Stimulated activated naive B cell treated with anti-CD40 and anti-IgM and Interleukin-4, amounts not matched to agents 10 μg/mL and 1 μg/mL and 100 μg/mL, for 72 hours (primary cell): ENCODE data around the gene NT5C1A.

ENCODE experiments used
- ATAC-seq, 2 donors: fragments of 150-1000 bp; cut with Tn5 transposase; replicated peaks; 2 replicates each; pipeline ENCODE4 v1.10.0; 2021; ENCODE audit warnings: moderate library complexity in 1 of 2
- DNase-seq: peaks from one replicate; pipeline ENCODE4 v3.0.0; 2021
- H3K27ac Mint-ChIP-seq: one replicate; pipeline ENCODE4 v1.8.0; 2022; ENCODE audit warnings: mild to moderate bottlenecking, mixed read lengths
- H3K27me3 Mint-ChIP-seq, 2 donors: one replicate each; pipeline ENCODE4 v1.8.0; 2022; ENCODE audit warnings: mixed read lengths in 2 of 2
- H3K36me3 Mint-ChIP-seq, 2 donors: one replicate each; pipeline ENCODE4 v1.8.0; 2022; ENCODE audit warnings: mixed read lengths in 2 of 2, mild to moderate bottlenecking in 1 of 2
- H3K4me1 Mint-ChIP-seq, 2 donors: one replicate each; pipeline ENCODE4 v1.8.0; 2022; ENCODE audit warnings: mixed read lengths in 2 of 2, mild to moderate bottlenecking in 1 of 2
- H3K4me3 Mint-ChIP-seq, 2 donors: one replicate each; pipeline ENCODE4 v1.8.0; 2022; ENCODE audit warnings: mild to moderate bottlenecking in 2 of 2, mixed read lengths in 2 of 2, moderate library complexity in 1 of 2
- H3K9me3 Mint-ChIP-seq, 2 donors: one replicate each; pipeline ENCODE4 v1.8.0; 2022; ENCODE audit warnings: mixed read lengths in 2 of 2, mild to moderate bottlenecking in 1 of 2

NT5C1A gene

DNA sequence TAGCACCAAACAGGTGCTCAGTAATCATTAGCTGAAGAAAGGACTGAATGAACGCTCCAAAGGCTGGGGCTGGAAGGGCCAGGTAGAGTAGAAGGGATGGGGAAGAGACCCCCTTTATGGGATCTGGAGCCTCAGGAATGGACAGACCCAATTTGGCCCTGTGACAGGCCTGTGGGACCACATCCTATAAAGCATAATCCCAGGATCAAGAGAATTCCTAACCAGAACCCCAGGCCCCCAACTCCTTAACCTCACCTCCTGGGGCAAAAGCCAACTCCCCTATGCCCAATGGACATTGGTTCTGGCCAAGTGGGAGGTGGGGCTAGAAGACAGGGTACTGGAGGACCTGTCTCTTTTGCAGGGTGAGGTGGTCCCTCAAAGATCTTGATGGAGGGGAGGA is 10.1 kb upstream of the NT5C1A start:
- no peak overlapping the region for H3K4me3 Mint-ChIP-seq
- ATAC-seq, result no peak

GRCh38 chr1:39681294-39681693 is 9.4 kb upstream of the NT5C1A start:
- peaks cover 3 to 5% of the 10 kb centered on the region in 2 donors for H3K36me3 Mint-ChIP-seq
- peaks cover 0 to 3% of the 10 kb centered on the region in 2 donors for H3K9me3 Mint-ChIP-seq
- peaks cover 3 to 8% of the 10 kb centered on the region in 2 donors for H3K4me1 Mint-ChIP-seq
- peaks cover 39 to 71% of the 10 kb centered on the region in 2 donors for H3K27me3 Mint-ChIP-seq
- no peak for ATAC-seq
- DNase-seq, result no peak
- H3K4me3 Mint-ChIP-seq, result no peak overlapping the region
- H3K27ac Mint-ChIP-seq, result no peak overlapping the region

More for the DNA sequence above, 10.1 kb upstream of the NT5C1A start:
- peaks cover 0 to 3% of the 10 kb centered on the region in 2 donors for H3K9me3 Mint-ChIP-seq
- H3K27ac Mint-ChIP-seq, result no peak overlapping the region
- peaks cover 3 to 5% of the 10 kb centered on the region in 2 donors for H3K36me3 Mint-ChIP-seq
- DNase-seq, result no peak
- H3K4me1 Mint-ChIP-seq, result peaks cover 3 to 8% of the 10 kb centered on the region in 2 donors
- peaks cover 45 to 79% of the 10 kb centered on the region in 2 donors for H3K27me3 Mint-ChIP-seq

DNA sequence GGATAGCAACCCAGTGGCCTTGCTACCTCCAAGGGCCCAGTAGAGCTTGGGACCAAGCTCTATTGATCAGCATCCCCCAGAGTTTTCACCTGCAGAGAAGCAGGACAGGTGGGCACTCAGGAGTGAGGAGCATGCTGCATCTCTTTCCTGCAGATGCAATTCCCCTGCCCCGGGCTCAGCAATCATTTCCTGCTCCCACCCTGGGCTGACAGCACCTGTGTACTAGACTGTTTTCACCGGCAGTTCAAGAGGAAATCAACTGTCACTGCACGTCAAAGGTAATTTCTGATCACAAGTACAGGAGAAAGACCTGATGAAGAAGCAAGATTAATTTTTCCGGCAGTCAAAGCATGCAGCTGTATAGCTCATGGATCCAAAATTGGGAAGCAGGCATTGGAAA is 8.8 kb upstream of the NT5C1A start:
- Mint-ChIP-seq H3K36me3 (peaks cover 3 to 5% of the 10 kb centered on the region in 2 donors), H3K27me3 (peaks cover 36 to 68% of the 10 kb centered on the region in 2 donors)

DNA sequence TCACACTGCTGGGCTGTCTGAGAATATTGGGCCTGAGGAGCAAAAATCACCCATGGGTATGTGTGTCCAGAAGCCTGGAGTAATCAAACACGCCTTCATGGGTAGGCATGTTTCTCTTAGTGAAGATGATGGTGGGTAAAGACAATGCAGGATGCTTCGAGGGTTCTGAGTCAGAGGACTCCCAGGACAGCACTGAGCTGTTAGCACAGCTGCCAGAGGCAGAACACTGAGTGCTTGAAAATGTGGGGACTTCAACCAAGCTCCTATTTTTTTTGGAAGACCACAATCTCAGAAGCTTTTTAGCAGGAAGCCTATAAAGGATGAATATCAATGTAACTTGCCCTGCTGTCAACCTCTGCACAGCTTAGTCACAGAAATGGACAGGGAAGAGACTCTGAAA is 7.9 kb upstream of the NT5C1A start:
- Mint-ChIP-seq H3K36me3 (peaks cover 3 to 4% of the 10 kb centered on the region in 2 donors), H3K27me3 (peaks cover 37 to 58% of the 10 kb centered on the region in 2 donors), H3K9me3 (peaks cover 0 to 3% of the 10 kb centered on the region in 2 donors), H3K4me3 (no peak overlapping the region), H3K27ac (no peak overlapping the region), H3K4me1 (peaks cover 3 to 6% of the 10 kb centered on the region in 2 donors)
- no peak for DNase-seq
- no peak for ATAC-seq

More for the DNA sequence above, 8.8 kb upstream of the NT5C1A start:
- no peak overlapping the region for H3K4me3 Mint-ChIP-seq
- H3K27ac Mint-ChIP-seq, result no peak overlapping the region
- peaks cover 0 to 3% of the 10 kb centered on the region in 2 donors for H3K9me3 Mint-ChIP-seq
- H3K4me1 Mint-ChIP-seq, result peaks cover 3 to 8% of the 10 kb centered on the region in 2 donors
- no peak for DNase-seq
- no peak for ATAC-seq

- no peak overlapping the region for H3K4me3 Mint-ChIP-seq
Observed at GRCh38 chr1:39678889-39679288, 7.0 kb upstream of the NT5C1A start.

DNA sequence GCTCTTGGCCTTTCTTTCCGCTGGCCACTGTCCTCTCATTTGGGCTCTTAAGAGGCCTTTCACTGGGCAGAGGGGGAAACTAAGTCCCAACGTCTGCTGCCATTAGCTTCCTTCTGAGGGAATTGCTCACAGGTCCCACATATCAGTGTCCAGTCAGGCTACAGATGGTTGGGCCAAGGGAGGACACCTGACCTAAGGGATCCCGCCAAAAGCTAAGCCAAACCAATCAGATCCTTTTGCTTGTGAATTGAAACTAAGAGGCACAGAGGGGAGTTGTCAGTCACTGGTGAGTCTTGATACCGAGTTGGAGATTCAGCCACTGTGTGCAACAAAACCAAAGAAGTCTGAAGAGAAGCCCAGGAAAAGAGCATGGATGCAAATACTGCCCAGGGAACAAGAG is 5.7 kb upstream of the NT5C1A start:
- no peak overlapping the region for H3K4me3 Mint-ChIP-seq
- no peaks in the 10 kb centered on the region for H3K36me3 Mint-ChIP-seq
- H3K27me3 Mint-ChIP-seq, result peaks cover 31 to 57% of the 10 kb centered on the region in 2 donors
- no peaks in the 10 kb centered on the region for H3K9me3 Mint-ChIP-seq
- DNase-seq, result no peak
- no peak overlapping the region for H3K27ac Mint-ChIP-seq
- peaks cover 0 to under 1% of the 10 kb centered on the region in 2 donors for H3K4me1 Mint-ChIP-seq
- no peak for ATAC-seq

More at GRCh38 chr1:39678889-39679288, 7.0 kb upstream of the NT5C1A start:
- no peaks in the 10 kb centered on the region for H3K4me1 Mint-ChIP-seq
- H3K27ac Mint-ChIP-seq, result no peak overlapping the region
- ATAC-seq, result no peak
- no peaks in the 10 kb centered on the region for H3K9me3 Mint-ChIP-seq
- peaks cover 32 to 57% of the 10 kb centered on the region in 2 donors for H3K27me3 Mint-ChIP-seq
- no peaks in the 10 kb centered on the region for H3K36me3 Mint-ChIP-seq
- DNase-seq, result no peak

- Mint-ChIP-seq H3K9me3 (no peaks in the 10 kb centered on the region), H3K4me1 (peaks cover 0 to 6% of the 10 kb centered on the region in 2 donors), H3K36me3 (no peaks in the 10 kb centered on the region), H3K4me3 (no peak overlapping the region), H3K27me3 (peaks cover 31 to 57% of the 10 kb centered on the region in 2 donors), H3K27ac (no peak overlapping the region)
- no peak for DNase-seq
- ATAC-seq, result no peak
Observed at GRCh38 chr1:39676948-39677548, 5.1 kb upstream of the NT5C1A start.

GRCh38 chr1:39675220-39675619 is 3.3 kb upstream of the NT5C1A start:
- Mint-ChIP-seq H3K36me3 (no peaks in the 10 kb centered on the region), H3K27me3 (peaks cover 35 to 60% of the 10 kb centered on the region in 2 donors), H3K4me1 (peaks cover 5 to 16% of the 10 kb centered on the region in 2 donors), H3K27ac (peak overlapping the region; percentile 75), H3K9me3 (no peaks in the 10 kb centered on the region), H3K4me3 (no peak overlapping the region)
- ATAC-seq, result no peak
- DNase-seq, result no peak

DNA sequence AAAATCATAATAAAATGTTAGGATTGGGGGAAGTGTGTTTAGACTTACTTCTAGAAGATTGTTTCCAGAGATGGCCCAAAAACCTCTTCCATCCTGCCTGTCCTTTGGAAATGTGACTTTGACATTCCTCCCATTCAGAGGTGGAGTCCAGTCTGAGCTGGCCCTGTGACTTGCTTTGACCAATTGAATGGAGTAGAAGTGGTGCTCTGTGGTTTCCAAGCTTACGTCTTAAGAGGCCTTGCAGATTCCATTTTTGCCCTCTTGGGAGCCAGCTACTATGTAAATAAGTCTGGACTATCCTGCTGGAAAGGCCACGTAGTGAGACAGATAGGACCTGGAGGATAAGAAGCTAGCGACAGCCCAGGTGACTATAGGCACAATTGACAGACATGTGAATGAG is 1.3 kb upstream of the NT5C1A start:
- H3K9me3 Mint-ChIP-seq, result no peaks in the 10 kb centered on the region
- H3K4me3 Mint-ChIP-seq, result no peak overlapping the region
- peaks cover 51 to 56% of the 10 kb centered on the region in 2 donors for H3K27me3 Mint-ChIP-seq
- ATAC-seq (no peak), DNase-seq (no peak)
- H3K36me3 Mint-ChIP-seq, result no peaks in the 10 kb centered on the region
- no peak overlapping the region for H3K27ac Mint-ChIP-seq
- H3K4me1 Mint-ChIP-seq, result peaks cover 9 to 30% of the 10 kb centered on the region in 2 donors

DNA sequence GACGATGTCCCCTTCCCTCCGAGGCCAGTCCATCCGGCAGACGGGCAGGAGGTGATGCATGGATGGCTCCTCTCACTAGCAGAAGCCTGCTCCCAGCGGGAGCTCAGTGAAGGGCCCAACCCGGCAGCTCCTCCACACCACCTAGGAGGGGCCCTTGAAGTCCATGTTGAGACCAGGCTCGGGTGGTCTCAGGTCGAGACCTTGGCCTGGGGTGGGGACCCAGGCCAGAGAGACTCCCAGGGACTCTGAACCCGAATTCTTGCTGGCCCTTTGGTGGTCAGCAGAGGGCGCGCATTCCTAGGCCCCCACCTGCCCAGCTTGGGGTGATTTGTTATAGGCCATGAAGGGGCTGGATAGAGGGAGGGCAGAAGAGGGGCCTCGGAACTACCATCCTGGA is 642 bp upstream of the NT5C1A start:
- Mint-ChIP-seq H3K27me3 (peaks cover 47 to 57% of the 10 kb centered on the region in 2 donors), H3K9me3 (no peaks in the 10 kb centered on the region), H3K36me3 (no peaks in the 10 kb centered on the region), H3K4me1 (peaks cover 12 to 37% of the 10 kb centered on the region in 2 donors), H3K27ac (no peak overlapping the region), H3K4me3 (peak overlapping the region; percentile 61 to 69)
- ATAC-seq (peak; percentile 34 to 48), DNase-seq (no peak)

GRCh38 chr1:39671433-39671792 is 494 bp downstream of the NT5C1A start:
- Mint-ChIP-seq H3K4me3 (peak overlapping the region; percentile 11 to 69), H3K27me3 (peaks cover 47 to 57% of the 10 kb centered on the region in 2 donors)
- no peak for ATAC-seq

GRCh38 chr1:39670689-39671088 is 1.2 kb downstream of the NT5C1A start:
- Mint-ChIP-seq H3K27me3 (peaks cover 47 to 57% of the 10 kb centered on the region in 2 donors), H3K4me1 (peaks cover 19 to 55% of the 10 kb centered on the region in 2 donors), H3K36me3 (no peaks in the 10 kb centered on the region), H3K4me3 (peak overlapping the region; percentile 5 to 69), H3K9me3 (no peaks in the 10 kb centered on the region), H3K27ac (no peak overlapping the region)
- DNase-seq (no peak), ATAC-seq (no peak)

More at GRCh38 chr1:39671433-39671792, 494 bp downstream of the NT5C1A start:
- Mint-ChIP-seq H3K27ac (no peak overlapping the region), H3K9me3 (no peaks in the 10 kb centered on the region), H3K4me1 (peaks cover 16 to 48% of the 10 kb centered on the region in 2 donors), H3K36me3 (no peaks in the 10 kb centered on the region)
- no peak for DNase-seq

DNA sequence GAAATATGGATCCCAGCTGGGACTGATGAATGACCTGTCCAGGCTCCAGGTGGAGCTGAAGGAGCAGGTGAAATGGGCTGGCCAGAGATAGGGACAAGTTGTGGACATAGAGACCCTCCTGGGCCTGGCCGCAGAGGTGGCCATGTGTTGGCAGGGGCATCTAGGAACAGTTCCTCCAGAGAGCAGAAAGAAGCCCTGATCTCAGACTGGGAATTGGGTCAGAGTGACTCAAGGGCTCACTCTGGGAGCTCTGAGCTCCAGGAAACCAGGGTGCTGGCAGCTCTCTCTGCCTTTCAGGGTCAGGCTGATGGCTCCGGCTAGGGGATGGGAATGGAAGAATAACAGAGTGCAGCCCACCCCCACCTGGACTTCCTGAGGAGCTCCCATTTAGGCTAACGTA is 3.0 kb downstream of the NT5C1A start:
- H3K9me3 Mint-ChIP-seq, result no peaks in the 10 kb centered on the region
- H3K36me3 Mint-ChIP-seq, result no peaks in the 10 kb centered on the region
- DNase-seq, result no peak
- no peak for ATAC-seq
- no peak overlapping the region for H3K4me3 Mint-ChIP-seq
- H3K4me1 Mint-ChIP-seq, result peaks cover 19 to 55% of the 10 kb centered on the region in 2 donors
- H3K27me3 Mint-ChIP-seq, result peaks cover 38 to 49% of the 10 kb centered on the region in 2 donors
- H3K27ac Mint-ChIP-seq, result peak overlapping the region; percentile 16

DNA sequence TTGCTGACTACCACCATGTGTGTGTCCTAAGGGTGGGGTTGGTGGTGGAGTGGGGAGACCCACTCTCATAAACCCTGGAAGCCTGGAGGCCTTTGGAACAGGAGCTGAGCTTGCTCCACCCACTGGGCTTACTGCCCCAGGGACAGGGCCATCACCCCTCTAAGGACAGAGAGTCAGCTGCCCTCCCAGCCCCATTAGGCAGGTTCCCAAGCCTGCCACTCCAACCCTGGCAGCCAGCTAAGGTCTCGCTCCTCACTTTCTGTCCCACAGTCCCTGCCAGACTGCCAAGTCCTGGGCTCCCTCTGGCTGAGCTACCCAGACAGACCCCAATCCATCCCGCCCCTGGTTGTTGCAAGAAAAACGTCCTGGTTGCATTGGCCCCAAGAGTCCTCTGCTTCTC is 3.8 kb downstream of the NT5C1A start:
- H3K4me1 Mint-ChIP-seq, result peaks cover 19 to 58% of the 10 kb centered on the region in 2 donors
- DNase-seq (no peak), ATAC-seq (no peak)
- no peaks in the 10 kb centered on the region for H3K36me3 Mint-ChIP-seq
- no peak overlapping the region for H3K27ac Mint-ChIP-seq
- peaks cover 35 to 41% of the 10 kb centered on the region in 2 donors for H3K27me3 Mint-ChIP-seq
- no peaks in the 10 kb centered on the region for H3K9me3 Mint-ChIP-seq
- no peak overlapping the region for H3K4me3 Mint-ChIP-seq

DNA sequence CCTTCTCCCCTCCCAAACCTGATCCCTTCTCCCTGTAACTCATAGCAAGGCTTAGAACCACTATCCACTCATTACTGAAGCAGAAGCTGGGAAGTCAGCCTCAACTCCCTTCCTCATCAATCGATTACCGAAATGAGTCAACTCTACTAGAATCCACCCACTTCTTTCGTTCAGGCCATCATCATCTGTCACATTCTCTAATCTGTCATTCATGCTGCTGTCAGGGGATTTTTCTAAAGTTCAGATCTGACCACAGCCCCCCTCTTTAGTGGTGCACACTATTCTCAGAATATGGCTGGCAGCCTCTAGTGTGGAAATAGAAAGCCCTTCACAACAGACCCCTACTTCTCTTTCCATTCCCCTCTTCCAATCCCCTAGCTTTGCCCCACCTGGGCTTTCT is 5.1 kb downstream of the NT5C1A start:
- Mint-ChIP-seq H3K4me3 (peak overlapping the region; percentile 1 to 3), H3K27ac (peak overlapping the region; percentile 79), H3K36me3 (no peaks in the 10 kb centered on the region), H3K27me3 (peaks cover 25 to 29% of the 10 kb centered on the region in 2 donors), H3K4me1 (peaks cover 22 to 63% of the 10 kb centered on the region in 2 donors), H3K9me3 (no peaks in the 10 kb centered on the region)
- DNase-seq (peak; percentile 76), ATAC-seq (peak; percentile 92 to 94)
